ENCODE data around the gene GSTK1. TPM values are rescaled to one million over a fixed set of nuclear protein-coding genes. Genes with fewer than 3 reads are reported as not detected.
"Not testable (repeated sequence)": the region's sequence is repeated elsewhere in the genome, so short reads cannot be mapped to it uniquely, and the experiment has no call there.

Gene GSTK1
- total RNA-seq, 1 donor from 2014 or later = 149 TPM

DNA sequence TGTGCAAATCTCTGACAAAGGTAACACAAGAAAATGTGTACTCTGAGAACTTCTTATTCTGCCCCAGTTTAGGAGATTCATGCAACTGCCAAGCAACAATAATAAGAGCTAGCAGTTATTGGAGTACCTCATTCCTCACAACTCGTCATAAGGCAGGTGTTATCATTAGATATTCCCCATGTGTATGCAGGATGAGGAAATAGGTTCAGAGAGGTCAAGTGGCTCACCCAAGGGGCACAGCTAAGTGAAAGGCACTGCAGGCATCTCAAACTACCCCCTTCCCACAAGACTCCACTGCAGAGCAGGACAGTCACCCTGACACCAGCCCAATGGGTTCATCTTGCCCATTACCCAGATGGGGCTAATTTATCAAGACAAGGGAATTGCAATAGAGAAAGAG, 1.3 kb upstream of the GSTK1 start:
- Histone ChIP-seq H3K9me3 (no peaks in the 10 kb centered on the region), H3K36me3 (peaks cover 11% of the 10 kb centered on the region), H3K27me3 (no peaks in the 10 kb centered on the region), H3K27ac (no peak overlapping the region), H3K4me1 (peaks cover 14% of the 10 kb centered on the region), H3K4me3 (no peak overlapping the region)
- no peak for ATAC-seq
- intact Hi-C loops (cut with DNase I) = no loop called here
- TF ChIP-seq, protein P1, sequence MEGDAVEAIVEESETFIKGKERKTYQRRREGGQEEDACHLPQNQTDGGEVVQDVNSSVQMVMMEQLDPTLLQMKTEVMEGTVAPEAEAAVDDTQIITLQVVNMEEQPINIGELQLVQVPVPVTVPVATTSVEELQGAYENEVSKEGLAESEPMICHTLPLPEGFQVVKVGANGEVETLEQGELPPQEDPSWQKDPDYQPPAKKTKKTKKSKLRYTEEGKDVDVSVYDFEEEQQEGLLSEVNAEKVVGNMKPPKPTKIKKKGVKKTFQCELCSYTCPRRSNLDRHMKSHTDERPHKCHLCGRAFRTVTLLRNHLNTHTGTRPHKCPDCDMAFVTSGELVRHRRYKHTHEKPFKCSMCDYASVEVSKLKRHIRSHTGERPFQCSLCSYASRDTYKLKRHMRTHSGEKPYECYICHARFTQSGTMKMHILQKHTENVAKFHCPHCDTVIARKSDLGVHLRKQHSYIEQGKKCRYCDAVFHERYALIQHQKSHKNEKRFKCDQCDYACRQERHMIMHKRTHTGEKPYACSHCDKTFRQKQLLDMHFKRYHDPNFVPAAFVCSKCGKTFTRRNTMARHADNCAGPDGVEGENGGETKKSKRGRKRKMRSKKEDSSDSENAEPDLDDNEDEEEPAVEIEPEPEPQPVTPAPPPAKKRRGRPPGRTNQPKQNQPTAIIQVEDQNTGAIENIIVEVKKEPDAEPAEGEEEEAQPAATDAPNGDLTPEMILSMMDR (IDR thresholded peaks at IDR 0.05) = no peak
- no peak for DNase-seq

DNA sequence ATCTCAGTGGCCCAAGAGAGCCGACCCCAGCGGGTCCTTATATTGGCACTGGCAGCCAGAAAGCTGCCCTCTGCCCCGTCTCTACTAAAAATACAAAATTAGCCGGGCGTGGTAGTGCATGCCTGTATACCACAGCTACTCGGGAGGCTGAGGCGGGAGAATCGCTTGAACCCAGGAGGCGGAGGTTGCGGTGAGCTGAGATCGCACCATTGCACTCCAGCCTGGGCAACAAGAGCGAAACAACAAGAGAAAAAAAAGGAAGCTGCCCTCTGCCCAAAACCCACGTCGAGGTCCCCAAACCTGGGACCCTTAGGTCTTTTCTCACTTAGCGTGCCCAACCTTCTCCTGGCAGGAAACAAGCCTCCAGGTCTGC, 941 bp downstream of the GSTK1 start:
- Histone ChIP-seq H3K27ac (peak overlapping the region; percentile 95), H3K36me3 (peaks cover 34% of the 10 kb centered on the region), H3K4me1 (peaks cover 14% of the 10 kb centered on the region), H3K4me3 (peak overlapping the region; percentile 97)
- intact Hi-C loops (cut with DNase I); DNase-seq; ATAC-seq; H3K27me3 ChIP-seq; H3K9me3 ChIP-seq: not testable (repeated sequence)

DNA sequence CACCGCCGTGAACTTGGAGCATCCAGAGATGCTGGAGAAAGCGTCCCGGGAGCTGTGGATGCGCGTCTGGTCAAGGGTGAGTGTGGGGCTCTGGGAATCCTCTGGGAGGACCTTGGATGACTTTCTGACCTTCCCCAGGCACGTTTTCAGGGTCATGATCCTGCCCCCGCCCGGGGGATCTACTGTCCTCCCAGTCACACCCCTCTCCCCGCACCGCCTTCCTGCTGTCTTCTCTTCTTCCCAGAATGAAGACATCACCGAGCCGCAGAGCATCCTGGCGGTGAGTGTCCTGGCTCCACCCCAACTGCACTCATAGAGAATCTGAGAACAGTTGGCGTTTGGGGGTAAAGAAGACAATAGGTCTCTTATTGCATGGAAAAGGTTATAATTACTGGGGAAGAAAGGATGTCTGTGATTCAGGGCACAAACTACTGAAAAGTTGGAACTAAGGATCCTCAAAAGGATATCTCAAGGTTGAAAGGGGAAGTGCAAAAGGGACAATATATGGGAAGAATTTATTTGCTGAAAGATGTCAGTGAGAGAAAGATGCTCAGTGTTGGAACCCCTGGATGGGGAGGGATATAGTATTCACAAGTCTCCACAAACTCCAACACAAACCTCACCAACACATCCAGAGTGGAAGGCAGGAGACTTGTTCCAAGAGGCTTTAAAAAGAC, 1.9 kb downstream of the GSTK1 start:
- H3K9me3 ChIP-seq = no peaks in the 10 kb centered on the region
- peaks cover 14% of the 10 kb centered on the region for H3K4me1 ChIP-seq
- ATAC-seq (no peak), DNase-seq (no peak)
- H3K27me3 ChIP-seq = no peaks in the 10 kb centered on the region
- H3K27ac ChIP-seq = no peak overlapping the region
- peaks cover 44% of the 10 kb centered on the region for H3K36me3 ChIP-seq
- TF ChIP-seq, protein P1 (IDR thresholded peaks at IDR 0.05) = no peak
- peak overlapping the region; percentile 97 for H3K4me3 ChIP-seq
- intact Hi-C loops (cut with DNase I) = no loop called here

DNA sequence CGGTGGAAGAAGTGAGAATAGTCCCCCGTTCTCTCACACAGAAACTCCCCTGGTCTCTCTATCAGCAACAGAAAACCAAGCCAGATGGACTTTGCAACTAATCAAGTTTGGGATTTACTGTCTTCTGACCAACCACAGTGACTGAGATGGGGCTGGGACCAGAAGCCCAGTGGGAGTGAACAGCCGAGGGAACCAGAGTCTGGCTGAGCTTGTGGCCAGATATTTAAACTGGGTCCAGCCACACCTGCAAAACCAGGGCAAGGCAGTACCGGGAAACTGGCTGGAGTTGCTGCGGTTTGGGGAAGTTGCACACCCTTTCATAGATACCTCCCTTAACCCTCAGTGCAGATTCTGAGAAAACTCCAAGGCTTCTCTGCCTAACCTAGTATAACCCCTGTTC, 6.0 kb downstream of the GSTK1 start:
- peaks cover 11% of the 10 kb centered on the region for H3K4me1 ChIP-seq
- intact Hi-C loops (cut with DNase I) = no loop called here
- no peak for ATAC-seq

DNA sequence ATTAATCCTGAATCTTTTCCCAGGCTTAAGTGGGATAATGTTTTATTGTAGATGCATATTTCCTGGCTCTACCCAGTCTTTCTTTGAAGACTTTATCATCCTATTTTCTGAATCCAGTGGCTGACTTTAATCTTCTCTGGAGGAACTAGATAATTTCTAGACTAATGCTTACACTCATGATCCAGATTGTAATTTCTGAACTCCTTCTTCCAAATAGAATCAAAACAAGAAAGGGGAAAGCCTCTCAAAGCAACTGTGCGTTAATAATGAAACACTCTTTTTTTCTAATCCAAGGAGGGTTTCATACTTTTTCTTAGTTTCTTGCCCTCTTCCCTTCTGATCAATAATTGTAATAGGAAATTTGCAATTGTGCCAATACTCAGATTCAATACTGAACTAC, 8.0 kb downstream of the GSTK1 start:
- Histone ChIP-seq H3K4me1 (no peaks in the 10 kb centered on the region), H3K36me3 (peaks cover 41% of the 10 kb centered on the region), H3K9me3 (no peaks in the 10 kb centered on the region), H3K27me3 (no peaks in the 10 kb centered on the region), H3K4me3 (no peak overlapping the region), H3K27ac (no peak overlapping the region)
- DNase-seq (no peak), ATAC-seq (no peak)
- intact Hi-C loops (cut with DNase I) = no loop called here
- TF ChIP-seq, protein P1 (IDR thresholded peaks at IDR 0.05) = no peak

More for the DNA sequence above, 6.0 kb downstream of the GSTK1 start:
- Histone ChIP-seq H3K27me3 (no peaks in the 10 kb centered on the region), H3K27ac (no peak overlapping the region), H3K4me3 (no peak overlapping the region), H3K9me3 (no peaks in the 10 kb centered on the region), H3K36me3 (peaks cover 47% of the 10 kb centered on the region)
- TF ChIP-seq, protein P1 (IDR thresholded peaks at IDR 0.05) = no peak
- DNase-seq = no peak

DNA sequence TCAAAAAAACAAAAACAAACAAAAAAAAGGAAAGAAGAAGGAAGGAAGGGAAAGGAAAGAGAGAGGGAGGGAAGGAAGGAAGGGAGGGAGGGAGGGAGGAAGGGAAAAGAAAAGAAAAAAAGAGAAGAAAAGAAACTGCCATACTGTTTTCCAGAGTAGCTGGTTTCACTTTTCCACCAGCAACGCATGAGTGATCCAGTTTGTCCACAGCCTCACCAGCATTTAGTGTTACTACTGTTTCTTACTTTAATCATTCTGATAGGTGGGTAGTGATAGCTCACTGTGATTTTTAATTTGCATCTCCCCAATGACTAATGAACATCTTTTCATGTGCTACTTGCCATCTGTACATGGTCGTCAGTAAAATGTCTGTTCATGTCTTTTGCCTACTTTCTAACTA, 9.6 kb downstream of the GSTK1 start:
- peaks cover 26% of the 10 kb centered on the region for H3K36me3 ChIP-seq
- intact Hi-C loops (cut with DNase I) = no loop called here
- no peak for ATAC-seq

More for the DNA sequence above, 9.6 kb downstream of the GSTK1 start:
- DNase-seq = no peak
- TF ChIP-seq, protein P1 (IDR thresholded peaks at IDR 0.05) = no peak
- Histone ChIP-seq H3K27me3 (no peaks in the 10 kb centered on the region), H3K4me1 (no peaks in the 10 kb centered on the region), H3K9me3 (no peaks in the 10 kb centered on the region), H3K4me3 (no peak overlapping the region), H3K27ac (no peak overlapping the region)

Measured in upper lobe of right lung (tissue), 1 donor.